Activated CD4-positive, alpha-beta T cell treated with anti-CD3 and anti-CD28 coated beads, Interleukin-2, amount 50 U/mL, for 4 hours (primary cell): ENCODE measurements around the gene ST6GALNAC6.

Experiments
- DNase-seq, 2 experiments: peaks; one replicate each; pipeline ENCODE4 v3.0.0-alpha.2; 2020

Gene ST6GALNAC6, protein sequence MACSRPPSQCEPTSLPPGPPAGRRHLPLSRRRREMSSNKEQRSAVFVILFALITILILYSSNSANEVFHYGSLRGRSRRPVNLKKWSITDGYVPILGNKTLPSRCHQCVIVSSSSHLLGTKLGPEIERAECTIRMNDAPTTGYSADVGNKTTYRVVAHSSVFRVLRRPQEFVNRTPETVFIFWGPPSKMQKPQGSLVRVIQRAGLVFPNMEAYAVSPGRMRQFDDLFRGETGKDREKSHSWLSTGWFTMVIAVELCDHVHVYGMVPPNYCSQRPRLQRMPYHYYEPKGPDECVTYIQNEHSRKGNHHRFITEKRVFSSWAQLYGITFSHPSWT

GRCh38 chr9:127899128-127899943, at the start of gene ST6GALNAC6:
ST6GALNAC6 (minus strand) TSS chr9:127899603; CDS start chr9:127897981, 1,622 bp downstream.
- peak; percentile 49 to 57 for DNase-seq

DNA sequence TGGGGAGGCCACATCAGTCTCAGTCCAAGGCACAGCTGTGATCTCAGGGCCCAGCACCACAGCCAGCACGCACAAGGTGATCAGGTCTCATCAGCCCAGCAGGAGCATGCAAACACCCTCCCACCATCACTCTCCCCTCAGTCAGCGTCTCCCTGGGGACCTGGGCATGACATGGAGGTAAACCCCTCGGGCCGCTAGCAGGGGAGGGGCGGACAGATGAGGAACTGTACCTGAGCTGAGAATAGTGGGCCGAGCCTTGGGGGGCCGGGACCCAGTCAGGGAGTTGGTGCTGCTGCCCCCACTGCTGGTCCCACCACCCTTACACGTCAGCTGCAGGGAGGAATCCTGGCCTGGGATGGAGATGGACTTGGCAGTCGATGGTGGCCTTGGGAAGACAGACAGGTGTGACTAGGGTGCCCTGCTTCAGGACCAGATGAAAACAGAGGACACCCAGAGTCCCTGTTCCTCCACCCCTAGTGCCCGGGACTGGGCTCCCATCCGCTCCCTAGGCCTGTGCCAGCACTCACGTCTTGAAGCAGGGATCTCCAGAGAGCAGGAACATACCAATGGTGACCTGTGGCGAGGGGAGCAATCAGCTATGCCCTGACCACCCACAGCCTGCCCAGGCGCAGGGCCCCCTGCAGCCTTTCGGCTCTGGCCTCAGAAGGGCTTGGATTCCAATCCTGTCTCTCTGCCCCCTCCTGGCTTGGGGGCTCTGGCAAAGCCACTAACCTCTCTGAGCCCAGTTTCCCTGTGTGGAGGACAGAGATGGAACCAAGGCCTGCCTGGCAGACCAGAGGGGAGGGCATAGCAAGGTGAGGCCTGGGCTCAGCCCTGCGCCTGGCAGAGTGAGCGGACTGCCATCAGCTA, 48.7 kb upstream of the ST6GALNAC6 start:
- DNase-seq, result no peak

DNA sequence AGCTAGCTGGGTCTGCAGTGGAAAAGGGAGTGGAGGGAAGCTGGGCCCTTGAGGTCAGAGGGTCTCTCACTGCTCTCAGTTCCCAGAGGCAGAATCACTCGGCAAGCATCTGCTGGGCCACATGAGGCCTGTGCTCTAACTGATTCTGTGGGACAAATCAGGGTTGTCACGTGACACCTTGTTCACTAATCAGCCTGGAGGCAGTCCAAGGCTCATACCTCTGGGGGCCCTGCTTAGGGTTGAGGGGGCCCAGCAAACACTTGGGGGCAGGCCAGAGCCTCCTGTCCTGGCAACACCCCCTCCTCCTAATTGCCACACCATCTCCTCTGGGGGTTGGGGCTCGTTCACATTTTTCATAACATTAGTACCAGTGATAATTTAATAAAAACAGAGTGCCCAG, 47.3 kb upstream of the ST6GALNAC6 start:
- DNase-seq, result no peak

- DNase-seq, result no peak
Observed at GRCh38 chr9:127945942-127946341, 46.5 kb upstream of the ST6GALNAC6 start.

DNA sequence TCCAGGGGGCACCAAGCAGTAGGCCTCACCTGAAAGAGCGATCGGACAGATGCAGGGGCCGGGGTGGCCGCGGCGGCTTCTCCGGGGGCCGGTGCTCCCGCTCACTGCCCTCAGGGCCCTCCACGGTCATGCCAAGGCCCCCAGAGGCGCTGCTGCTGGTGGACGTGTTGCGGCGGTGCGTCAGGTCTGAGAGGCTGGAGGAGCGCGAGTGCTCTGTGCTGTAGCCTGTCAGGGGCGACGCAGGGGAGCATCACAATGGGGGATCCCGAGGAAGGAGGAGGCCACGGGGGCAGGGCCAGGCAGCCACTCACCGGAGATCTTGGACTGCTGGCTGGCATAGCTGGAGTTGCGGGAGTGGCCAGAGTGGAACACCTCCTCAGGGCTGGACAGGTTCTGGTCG, 45.9 kb upstream of the ST6GALNAC6 start:
- no peak for DNase-seq

DNA sequence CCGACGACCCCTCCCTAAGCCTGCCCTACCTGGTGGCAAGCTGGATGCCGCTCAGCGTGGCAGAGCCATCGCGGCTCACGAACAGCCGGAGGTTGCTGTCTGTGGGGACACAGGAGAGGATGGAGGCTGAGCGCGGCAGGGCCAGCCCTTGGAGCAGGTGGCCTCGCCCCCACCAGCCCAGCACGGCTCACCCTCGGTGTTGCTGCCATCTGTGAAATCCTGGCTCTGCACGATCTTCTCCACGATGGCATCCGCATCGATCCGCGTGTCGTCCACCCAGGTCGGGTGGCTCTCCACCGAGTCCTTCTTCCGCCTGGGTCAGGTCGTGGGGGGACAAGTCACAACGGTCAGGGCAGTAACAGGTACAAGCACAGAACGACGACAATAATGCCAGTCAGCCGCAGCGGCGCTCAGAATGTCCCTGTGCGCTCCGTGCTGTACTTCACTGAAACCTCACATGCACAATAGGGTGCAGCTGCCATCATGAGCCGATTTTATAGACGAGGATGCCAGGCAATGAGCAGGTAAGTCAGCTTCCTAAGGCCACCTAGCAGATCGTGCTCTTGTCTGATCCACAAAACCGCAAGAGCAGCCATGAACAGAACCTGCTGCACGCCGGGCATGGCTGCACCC, 45.3 kb upstream of the ST6GALNAC6 start:
- DNase-seq, result no peak

DNA sequence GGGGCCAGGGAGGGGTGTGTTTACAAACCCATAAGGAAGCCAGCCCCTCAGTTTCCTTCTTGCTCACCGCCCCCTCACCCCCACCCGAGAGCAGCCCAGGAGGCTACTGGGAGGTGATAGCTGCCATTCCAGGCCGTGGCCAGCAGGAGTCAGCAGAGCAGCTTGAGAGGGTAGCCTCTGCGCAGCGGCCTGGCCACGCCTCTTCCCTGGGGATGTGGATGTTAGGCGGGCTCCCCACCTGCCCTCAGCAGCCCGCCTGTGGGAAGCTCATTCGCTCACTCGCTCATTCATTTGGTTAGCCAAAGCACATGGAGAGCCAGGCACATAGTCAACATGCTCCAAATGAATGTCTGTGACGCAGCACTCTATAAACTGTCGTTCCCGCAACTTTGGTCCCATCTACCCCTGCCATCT, 44.3 kb upstream of the ST6GALNAC6 start:
- peak; percentile 68 to 74 for DNase-seq

DNA sequence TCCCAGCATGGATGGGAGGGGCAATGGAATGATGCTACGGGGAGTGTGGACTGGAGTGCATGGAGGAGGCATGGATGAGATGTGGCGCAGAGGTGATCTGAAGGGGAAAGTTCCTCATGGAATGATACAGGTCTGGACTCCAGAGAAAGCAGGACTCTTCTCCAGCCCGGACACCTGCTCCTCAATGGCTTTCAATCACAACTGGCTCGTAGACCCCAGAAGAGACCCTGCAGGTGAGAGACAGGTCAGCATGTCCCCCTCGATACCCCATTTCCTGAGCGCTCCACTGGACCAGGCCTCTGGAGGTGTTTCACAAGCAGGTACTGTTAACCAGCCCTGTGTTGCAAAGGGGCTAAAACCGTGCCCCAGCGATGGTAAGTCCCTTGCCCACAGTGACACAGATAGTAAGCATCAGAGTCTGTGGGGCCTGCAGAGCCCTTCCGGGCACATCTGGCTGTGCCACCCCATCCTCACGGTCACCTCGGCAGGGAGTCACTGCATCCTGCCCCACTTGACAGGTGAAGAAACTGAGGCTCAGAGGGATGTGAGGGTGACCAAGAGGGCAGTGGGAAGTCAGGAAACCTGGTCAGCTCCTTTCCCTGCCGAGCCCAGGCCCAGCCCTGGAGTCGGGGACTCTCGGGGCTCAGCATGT, 43.7 kb upstream of the ST6GALNAC6 start:
- DNase-seq, result no peak

- no peak for DNase-seq
Observed at GRCh38 chr9:127942216-127943010, 43.0 kb upstream of the ST6GALNAC6 start.

DNA sequence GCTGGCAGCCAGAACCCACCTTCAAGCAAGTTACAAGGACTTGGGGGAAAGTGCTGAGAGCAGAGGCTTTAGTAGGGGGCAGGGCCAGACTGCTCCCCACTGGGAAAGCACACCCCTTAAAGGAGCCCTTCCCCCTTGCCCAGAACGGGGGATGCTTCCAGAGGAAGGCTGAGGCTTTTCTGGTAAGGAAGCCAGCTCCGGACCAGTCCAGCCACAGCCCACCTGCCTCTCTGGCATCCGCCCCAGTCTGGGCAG, 42.5 kb upstream of the ST6GALNAC6 start:
- no peak for DNase-seq

DNA sequence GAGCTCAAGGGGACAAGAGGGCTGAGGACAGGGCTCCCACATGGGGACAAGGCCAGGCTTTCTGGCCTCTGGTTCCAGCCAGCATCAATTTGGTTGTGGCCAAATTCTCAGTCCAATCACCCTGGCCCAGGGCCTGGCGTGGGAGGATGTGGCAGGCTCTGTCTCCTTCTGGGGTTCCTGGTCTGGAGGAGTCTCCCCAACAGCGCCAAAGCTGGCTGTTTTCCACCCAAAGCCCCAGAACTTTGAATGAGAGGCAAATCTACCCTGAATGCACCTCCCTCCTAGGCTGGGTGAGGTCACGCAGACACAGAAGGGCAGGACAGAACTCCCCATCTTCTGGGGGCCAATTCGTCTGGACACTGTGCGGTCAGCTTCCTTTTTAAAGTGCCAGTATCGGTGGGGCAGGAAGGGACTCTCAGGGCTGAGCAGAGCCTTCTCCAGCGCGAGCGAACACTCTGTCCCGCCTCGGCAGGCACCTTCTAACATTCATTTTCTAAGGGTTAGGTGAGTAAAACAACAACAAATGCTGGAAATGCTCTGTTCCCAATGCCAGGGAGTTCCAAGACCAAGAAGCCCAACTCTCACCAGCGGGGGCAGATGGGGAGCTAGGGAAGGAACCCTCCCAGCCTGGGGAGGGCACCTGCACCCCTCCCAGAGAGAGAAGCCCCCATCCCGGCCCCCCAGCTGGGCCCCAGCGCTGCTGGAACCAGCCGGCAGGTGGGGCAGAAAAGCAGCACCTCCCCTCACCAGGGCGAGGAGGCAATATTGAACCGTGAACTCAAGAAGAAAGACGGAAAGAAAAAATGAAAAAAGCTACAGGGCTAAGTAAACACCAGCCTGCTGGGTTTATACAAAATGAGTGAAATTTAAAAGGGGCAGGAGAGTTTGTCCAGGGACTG, 41.9 kb upstream of the ST6GALNAC6 start:
- no peak for DNase-seq

DNA sequence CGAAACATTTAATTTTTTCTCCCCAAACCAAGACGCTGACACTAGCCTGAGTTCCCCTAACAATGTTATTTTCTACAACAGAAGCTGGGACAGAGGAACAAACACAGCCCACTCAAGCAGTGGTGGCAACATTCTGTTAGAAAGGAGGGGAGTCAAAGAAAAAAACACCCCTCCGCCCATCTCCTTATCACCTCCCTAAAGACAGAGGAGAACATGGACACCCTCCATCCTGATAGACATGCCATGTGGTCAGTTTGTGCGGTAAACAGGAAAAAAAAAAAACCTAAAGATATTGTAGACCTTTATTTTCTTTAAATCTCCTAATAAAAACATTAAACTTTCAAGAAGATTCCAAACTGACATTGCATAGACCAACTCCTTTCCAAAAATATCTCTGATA, 41.2 kb upstream of the ST6GALNAC6 start:
- no peak for DNase-seq

DNA sequence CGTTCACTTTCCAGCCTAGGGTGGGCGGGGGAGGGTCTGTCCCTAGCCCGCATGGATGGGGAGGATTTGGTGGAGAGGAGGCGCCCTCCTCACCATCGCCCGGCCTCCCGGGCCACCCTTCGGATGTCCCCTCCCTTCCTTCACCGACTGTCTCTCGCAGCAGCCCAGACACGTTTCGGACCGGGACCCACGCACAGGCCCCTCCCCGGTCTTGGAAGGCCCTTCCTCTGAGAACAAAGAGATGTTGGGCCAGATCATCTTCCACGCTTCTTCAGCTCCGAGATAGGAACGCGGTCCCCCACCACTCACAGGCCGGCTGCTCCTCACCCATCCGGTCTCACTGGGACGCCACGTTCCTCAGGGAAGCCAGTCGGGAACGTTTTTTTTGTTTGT, 38.9 kb upstream of the ST6GALNAC6 start:
- no peak for DNase-seq

DNA sequence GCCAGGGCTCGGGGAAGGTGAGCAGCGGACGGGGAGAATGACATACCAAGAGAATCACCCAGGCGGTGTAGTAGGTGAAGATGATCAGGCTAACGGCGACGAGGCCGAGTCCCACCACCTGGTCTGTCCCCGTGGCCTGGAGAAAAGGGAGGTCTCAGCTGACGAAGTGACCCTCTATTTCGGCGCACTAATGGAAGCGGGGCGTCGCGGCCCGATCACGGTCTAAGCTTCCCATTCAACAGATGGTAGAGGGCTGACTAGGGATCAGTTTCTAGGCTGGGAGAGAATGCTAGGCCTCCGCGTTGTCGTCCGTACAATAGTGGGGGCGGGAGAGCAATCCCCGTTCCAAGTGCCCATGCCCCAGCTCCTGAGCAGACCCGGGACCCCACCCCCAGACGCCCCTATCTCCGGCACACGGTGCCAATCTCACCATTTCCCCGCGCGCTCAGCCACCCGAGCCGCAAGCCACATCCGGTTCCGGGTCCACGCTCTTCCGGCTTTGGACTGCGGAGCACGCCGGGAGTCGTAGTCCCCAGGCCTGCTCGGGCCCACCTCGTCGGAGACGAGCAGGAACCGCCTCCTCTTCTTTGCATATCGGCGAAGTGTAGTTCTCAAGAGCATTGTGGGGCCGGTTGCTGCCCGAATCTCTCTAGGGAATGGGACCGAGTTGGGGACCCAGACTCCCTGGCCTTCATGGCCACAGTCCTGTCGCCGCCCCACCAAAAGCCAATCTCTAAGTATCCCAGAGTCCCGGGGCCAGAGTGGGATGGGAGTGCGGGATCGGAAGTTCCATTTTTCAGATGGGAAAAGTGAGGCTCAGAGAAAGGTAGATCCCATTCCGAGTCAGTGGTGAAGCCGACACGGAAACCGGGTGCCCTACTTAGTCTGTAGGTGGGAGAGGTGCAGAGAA, 38.2 kb upstream of the ST6GALNAC6 start, which contains the start of gene DPM2:
Gene DPM2, minus strand, starts transcription at position 467 of the 910 bp plus-strand sequence. Its CDS starts 34 bp downstream, at position 433.
- peak; percentile 78 to 79 for DNase-seq

DNA sequence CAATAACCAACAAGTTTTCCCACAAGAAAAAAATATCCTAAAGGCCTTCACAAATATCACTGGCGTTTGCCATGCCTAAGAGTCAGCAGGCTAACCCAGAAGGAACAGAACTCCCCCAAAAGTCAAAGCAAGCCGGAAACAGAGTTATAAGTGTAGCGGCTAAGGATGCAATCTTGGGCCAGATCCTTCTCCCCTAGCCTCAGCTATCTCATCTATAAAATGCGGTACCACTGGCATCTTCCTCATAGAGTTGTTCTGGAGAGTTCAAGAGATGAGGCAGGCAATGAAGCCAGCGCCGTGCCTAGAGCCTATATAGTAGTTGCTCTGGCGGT, 37.6 kb upstream of the ST6GALNAC6 start:
- DNase-seq, result no peak

- DNase-seq, result no peak
Observed at GRCh38 chr9:127936347-127936852, 37.0 kb upstream of the ST6GALNAC6 start.

DNA sequence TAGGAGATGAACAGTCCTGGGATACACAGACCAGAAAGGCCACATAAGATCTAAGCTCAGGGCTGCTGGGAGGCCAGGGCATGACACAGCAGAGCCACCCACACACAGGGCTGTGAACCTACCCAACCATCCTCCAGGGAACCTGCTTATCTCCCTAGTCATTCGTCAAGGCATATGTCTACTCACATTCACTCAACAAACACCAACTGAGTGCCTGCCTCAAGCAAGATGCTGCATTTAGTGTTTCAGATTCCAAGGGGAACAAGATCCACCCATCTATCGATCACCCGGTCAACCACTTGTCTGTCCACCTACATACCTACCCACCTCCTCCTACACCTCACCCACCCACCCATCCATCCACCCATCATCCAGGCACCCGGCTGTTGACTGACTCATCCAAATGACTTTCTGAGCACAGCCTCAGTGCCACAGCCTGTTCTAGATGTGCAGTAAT, 36.4 kb upstream of the ST6GALNAC6 start:
- DNase-seq, result peak in 1 of 2 experiments; percentile 29

GRCh38 chr9:127934986-127935385, 35.6 kb upstream of the ST6GALNAC6 start:
- DNase-seq, result no peak

- no peak for DNase-seq
Observed at GRCh38 chr9:127934248-127934647, 34.8 kb upstream of the ST6GALNAC6 start.
